PFSK-1 (cell line): ENCODE results near the gene PARD6B.

ENCODE experiments used
- POLR2AphosphoS5 ChIP-seq: IDR thresholded peaks from 2 replicates; pipeline ENCODE4 v1.6.1; 2012; ENCODE audit warnings: low read depth, mild to moderate bottlenecking, control low read depth, low read length, moderate library complexity
- REST ChIP-seq, 2 experiments: IDR thresholded peaks; 2 replicates each; pipeline versions ENCODE4 v1.6.1 to v1.8.0; 2011 to 2012; ENCODE audit warnings: low read depth in 2 of 2, low read length in 2 of 2, control low read depth in 1 of 2, inconsistent platforms in 1 of 2, mild to moderate bottlenecking in 1 of 2, moderate library complexity in 1 of 2; ENCODE audit not compliant: insufficient read depth in 1 of 2
- SIN3A ChIP-seq: IDR thresholded peaks from 2 replicates; pipeline ENCODE4 v1.6.1; 2012; ENCODE audit warnings: mild to moderate bottlenecking, low read length, moderate library complexity, borderline replicate concordance; ENCODE audit not compliant: insufficient read depth
- TAF1 ChIP-seq: IDR thresholded peaks from 2 replicates; pipeline ENCODE4 v1.6.1; 2012; ENCODE audit warnings: low read length, control low read depth, borderline replicate concordance; ENCODE audit not compliant: insufficient read depth

GRCh38 chr20:50774515-50774914, 43.1 kb downstream of the PARD6B start:
- TF ChIP-seq TAF1 (no peak), REST (IDR thresholded peaks at IDR 0.05; ENCODE audit: insufficient read depth in 1 of 2, low read depth in 2 of 2, low read length in 2 of 2) (no peak), POLR2AphosphoS5 (no peak), SIN3A (no peak)
